RPMI7951 (cell line): ENCODE data around the gene NCAM2. TPM values are rescaled to one million over a fixed set of nuclear protein-coding genes. Genes with fewer than 3 reads are reported as not detected.
"Not testable (repeated sequence)": the region's sequence is repeated elsewhere in the genome, so short reads cannot be mapped to it uniquely, and the experiment has no call there.

Experiments used
- DNase-seq: peaks from one replicate; pipeline ENCODE4 v3.0.0-alpha.2; 2012; ENCODE audit warnings: low read depth
- total RNA-seq: library from RNA; depleted of rRNA; stranded (reverse); fragments of >200 nt; shearing (Covaris generic); gene quantifications from 2 replicates; pipeline ENCODE4 v1.2.3, GENCODE V29; 2014

NCAM2 gene
- total RNA-seq, 1 experiment from 2014 or later = 0.12 TPM

GRCh38 chr21:21102896-21103295 is 104.7 kb downstream of the NCAM2 start:
- DNase-seq = peak; percentile 3

DNA sequence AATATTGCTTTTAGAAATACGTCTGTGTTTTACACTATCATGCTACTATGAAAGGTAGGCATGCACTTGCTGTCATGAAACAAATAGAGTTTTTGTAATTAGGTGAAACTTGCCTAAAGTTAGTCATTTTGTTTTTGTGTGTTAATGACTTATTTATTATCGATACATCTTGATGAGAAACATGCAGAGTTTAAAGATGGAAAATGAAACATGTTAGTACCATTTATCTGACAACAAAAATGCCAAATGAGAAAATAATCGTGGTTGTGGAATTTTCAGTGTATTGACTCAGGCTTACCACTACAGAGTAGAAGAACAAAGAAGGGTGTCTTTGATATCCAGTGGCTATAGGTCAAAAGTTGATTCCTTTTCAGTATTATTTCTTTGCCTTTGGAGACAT is 105.5 kb downstream of the NCAM2 start:
- DNase-seq = no peak

DNA sequence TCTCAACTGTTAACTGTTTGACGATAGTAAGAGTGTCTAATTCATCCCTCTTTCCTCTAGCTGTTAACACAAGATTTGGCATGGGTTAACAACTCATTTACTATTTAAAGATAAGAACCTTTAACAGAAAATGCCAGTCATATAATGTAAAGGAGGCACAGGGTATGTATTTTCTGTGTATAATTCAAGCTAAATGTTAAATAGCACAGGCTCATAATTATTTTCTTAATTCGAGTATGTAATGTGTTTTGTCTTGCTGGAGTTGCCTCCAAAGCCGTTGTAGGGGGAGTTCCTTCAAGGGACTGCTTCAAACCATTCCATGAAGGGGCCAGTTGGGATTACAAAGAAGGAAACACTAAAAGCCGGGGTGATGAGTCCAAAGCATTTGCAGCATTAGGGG is 111.5 kb downstream of the NCAM2 start:
- DNase-seq = no peak

DNA sequence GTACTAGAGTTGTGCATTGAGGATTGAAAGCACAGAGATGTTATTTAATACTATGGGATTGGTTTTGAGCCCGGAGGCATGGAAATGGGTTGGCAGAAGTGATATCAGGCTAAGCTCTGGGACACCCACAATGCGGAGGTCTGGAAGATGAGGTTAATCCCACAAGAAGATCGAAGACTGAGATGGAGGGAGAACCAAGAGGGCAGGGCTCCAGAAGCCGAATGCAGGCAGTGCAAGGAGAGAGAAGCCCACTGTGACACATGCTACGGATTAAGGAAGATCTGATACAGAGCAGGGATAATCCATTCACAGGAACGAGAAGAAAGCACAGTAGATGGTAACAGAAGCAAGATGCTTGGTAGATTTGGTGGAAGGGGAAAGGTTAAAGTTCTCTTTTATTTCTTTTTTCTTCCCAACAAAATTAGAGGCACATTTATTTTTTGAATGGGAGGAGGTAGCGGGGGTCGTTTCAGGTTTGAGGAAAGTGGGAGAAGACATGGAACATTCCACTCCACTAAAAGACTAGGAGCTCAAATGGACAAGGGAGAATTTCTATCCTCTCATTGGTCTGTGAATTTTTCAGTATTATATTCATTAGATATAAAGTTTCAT is 113.2 kb downstream of the NCAM2 start:
- DNase-seq = no peak

GRCh38 chr21:21114461-21114860 is 116.3 kb downstream of the NCAM2 start:
- no peak for DNase-seq

DNA sequence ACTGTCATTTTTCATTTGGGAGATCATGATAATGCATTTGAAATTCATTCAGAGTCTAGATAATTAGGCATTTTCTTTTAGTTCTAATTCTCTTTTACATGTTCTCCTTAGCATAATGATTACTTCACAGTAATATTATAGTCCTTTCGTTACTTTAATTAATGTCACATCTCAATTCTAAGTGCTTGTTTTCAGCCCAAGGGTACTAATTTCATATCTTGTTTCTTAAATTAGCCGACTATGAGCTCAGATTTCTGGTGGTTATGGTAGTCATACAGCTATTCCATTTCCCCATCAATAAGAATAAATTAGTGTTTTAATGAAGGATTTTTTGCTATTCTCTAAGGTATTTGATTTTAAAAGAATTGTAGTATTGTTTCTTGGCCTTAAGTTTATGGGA is 120.9 kb downstream of the NCAM2 start:
- no peak for DNase-seq

DNA sequence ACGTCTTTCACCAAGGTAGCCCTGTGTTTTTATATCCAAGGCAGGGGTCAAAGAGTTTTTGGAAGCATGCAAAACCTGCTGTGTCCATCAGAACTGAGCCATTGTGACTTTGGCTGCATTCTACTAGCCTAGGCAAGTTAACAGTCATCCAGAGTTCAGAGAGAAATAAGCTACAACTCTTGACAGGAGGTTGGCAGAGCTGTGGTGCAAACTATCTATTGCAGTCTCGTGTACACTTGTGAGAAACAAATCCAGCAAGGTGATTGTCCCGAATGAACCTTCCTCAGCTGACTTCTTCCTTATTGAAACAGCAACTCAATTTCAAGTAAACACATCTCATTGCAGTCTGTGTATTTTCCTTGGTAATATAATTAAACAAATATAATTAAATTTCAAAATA is 124.5 kb downstream of the NCAM2 start:
- DNase-seq = no peak

DNA sequence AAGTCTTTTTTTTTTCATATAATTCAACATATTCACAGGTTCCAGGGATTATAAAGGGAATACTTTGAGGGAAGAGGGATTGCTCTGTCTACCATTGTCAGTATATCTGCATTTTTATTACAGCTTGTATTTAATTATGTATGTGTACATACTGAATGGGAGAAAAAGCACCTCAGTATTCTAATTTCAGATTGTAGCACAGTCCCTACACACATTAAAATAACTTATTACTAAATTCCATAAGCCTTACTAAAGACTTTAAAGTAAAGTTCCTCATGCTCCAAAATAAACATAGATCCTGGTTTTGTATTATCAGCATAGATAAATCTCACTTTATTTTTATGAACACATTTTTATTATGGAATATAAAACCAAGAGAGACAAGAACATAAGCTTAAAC is 134.2 kb downstream of the NCAM2 start:
- no peak for DNase-seq

DNA sequence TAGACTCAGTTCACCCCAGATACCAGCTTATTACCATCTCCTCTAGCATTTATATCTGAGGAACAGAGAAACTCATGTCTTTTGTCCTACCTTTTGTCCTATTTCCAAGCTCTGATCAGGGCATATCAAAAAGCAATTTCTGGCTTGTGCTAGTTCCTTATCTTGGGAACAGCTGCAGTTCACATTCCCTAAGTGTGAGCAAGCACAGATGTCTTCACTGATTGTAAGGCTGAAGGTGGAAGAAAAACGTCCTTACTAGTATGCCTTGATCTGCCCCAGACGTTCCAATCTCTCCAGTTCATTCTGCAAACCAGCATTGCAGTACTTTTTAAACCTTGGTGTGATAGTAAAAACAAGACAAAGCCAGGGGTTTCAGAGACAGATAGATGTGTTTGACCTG is 139.8 kb downstream of the NCAM2 start:
- DNase-seq = no peak

DNA sequence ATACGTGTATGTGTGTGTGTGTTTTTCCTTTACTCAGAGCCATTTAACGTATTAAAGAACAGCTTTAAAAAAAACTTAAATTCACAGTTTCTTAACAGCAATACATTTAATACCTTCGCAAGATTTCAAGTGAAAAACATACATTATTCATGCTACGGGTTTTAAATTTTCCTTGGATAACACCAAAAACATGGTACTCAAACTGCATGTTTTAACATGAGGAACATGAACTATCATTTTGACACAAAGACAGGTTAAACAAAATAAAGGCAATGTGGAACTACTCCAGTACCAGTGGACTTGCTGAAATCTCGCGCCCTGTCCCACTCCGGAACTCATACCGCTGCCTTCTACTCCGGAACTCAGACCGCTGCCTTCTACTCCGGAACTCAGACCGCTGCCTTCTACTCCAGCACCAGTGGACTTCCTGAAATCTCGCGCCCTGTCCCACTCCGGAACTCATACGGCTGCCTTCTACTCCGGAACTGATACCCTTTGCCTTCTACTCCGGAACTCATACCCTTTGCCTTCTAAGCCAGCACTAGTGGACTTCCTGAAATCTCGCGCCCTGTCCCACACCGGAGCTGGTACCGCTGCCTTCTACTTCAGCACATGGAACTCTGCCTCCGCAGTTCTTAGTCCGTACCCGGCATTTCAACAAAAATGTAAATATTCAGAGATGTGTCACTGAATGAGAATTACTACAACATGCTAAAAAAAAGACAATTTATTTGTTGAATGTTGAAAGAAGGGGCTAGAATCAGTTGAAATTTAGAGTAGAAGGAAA is 148.6 kb downstream of the NCAM2 start:
- DNase-seq = no peak

- no peak for DNase-seq
Measured at GRCh38 chr21:21147374-21147745, 149.2 kb downstream of the NCAM2 start.

DNA sequence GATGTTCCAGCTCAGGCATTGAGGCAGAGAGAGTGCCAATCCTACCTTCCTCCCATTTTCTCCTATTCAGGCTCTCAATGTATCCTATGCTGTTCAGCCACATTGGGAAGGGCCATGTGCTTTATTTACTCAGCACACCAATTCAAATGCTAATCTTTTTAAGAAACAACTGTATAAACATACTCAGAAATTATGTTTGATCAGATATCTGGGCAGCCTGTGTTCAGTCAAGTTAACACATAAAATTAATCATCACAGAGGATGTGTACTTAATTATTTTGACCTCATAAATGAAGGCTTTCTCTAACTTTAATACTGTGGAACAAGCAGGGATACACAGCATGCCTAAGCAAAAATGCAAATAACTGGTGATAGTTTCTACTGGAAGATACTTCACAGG is 149.8 kb downstream of the NCAM2 start:
- no peak for DNase-seq

DNA sequence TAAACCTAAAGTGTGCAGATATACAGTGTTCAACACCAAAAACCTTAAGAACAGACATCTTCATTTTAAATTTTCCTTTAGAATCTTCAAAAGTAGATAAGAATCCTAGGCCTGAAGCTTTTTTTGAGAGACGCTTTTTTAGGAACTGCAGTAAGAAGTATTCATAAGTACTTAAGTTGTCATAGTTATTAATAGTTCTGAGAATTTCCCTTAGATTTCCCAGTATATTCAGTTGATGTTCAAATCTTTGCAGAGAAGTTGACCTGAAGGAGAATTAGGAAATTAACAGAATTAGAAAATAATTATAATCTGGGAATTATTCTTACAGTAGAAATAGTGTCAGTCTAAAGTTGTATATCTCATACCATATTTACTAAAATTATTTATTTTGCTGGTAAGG is 150.3 kb downstream of the NCAM2 start:
- no peak for DNase-seq

- DNase-seq = not testable (repeated sequence)
Measured at GRCh38 chr21:21149445-21149844, 151.2 kb downstream of the NCAM2 start.

DNA sequence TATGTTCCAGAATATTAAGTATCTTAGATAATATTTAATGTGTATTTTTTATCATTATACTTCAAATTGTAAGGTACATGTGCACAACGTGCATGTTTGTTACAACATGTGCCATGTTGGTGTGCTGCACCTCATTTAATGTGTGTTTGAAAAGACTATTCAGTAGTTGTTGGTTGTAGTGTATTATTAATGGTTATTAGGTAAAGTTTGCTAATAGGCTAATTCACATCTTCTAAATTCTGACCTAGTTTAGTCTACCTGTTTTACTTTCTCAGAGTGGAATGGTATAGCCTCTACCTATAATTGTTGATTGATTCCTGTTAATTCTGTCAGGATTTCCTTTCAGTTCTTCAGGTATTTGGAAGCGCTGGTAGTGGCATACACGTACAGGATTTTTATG is 153.0 kb downstream of the NCAM2 start:
- no peak for DNase-seq

GRCh38 chr21:21156397-21156796 is 158.2 kb downstream of the NCAM2 start:
- no peak for DNase-seq

DNA sequence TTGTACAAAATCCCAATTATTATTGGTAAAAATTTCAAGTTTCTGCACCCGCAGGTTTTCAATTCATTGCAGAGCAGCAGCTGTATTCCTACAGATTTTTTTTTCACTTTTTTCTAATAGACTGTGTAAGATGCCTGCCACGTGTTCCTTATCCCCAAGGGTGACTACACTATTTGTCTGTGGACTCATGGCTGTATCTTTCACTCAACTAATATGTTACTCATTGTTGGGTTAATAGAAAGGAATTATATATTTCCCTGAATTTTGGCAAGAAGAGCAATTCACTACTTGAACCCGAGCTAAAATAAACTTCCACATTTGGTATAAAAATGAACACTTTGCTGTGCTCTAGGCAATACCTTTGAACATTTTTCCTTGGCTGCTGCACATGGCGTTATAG is 158.7 kb downstream of the NCAM2 start:
- DNase-seq = no peak

GRCh38 chr21:21158376-21158918 is 160.2 kb downstream of the NCAM2 start:
- DNase-seq = no peak

DNA sequence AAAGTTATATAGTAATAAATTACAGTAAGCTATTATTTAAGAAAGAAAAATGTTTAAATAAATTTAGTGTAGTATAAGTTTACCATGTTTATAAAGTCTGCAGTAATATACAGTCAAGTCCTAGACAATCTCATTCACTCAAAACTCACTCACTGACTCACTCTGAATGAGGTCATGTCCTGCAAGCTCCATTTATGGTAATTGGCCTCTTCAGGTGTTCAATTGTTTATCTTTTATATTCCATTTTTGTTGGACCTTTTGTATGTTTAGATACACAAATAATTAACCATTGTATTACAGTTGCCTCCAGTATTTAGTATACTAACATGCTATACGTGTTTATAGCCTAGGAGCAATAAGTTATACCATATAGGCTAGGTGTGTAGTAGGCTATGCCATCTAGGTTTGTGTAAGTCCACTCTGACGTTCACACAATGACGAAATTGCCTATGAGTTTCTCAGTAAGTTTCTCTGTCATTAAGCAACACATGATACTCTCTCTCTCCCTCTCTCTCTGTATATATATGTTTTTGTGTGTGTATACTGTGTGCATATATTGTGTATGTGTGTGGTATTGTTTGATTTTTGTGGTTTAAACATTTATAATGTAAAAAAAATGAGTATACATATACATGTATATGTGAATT is 161.2 kb downstream of the NCAM2 start:
- DNase-seq = no peak

DNA sequence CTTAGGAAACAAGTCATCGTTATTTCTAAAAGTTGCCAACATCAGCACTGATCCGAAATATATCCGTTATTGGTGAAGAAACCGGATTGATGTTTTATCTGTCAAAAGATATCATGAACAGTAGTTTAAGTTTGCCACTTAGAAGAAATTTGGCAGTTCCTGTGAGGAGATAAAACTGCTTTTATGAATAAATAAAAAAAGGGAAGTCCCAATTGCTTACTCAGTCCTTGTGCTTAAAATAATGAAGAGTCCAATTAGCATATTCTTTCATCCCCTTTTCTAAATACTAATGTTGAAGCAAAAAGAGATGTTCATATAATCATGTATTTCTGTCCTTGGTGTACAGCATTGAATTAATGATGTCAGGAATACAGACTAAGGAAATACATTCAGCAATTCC is 164.6 kb downstream of the NCAM2 start:
- DNase-seq = no peak

- peak; percentile 58 for DNase-seq
Measured at GRCh38 chr21:21163904-21164303, 165.7 kb downstream of the NCAM2 start.

DNA sequence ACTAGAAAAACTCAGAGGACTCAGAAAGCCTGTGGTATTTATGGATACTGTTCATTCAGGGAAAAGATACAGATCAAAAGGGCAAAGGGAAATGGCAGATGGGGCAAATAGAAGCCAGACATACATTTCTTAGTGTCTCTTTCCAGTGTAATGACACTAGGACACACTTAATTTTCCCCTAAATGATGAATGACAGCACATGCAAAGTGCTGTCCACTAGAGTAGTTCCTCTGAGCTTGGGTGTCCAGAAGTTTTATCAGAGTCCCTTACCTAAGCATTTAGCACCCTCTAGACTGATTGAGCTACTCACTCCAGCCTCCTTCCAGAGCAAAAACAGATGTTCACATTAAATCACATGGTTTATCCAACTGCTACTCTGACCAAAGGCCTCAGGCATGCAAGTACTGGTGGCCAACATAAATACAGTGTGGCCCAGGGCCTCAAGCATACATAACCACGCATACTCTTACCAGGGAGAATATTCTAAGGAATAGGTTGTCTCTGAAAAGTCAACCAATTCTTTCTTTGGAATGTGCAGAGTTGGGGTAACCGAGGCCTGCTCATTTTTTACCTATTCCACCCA is 166.9 kb downstream of the NCAM2 start:
- peak; percentile 71 for DNase-seq

GRCh38 chr21:21174676-21175075 is 176.5 kb downstream of the NCAM2 start:
- no peak for DNase-seq
